Sciatic nerve (tissue), 2 donors: ENCODE data around the gene ADSL. TPM values are rescaled to one million over a fixed set of nuclear protein-coding genes. Genes with fewer than 3 reads are reported as not detected.
A peak's percentile ranks its signal among the peaks of the same experiment; 100 is the strongest.

Experiments
- ATAC-seq: fragments of 200-7000 bp; cut with Tn5 transposase; one replicate; pipeline ENCODE4 v1.9.1; 2020; ENCODE audit warnings: mild to moderate bottlenecking, moderate library complexity
- DNase-seq: peaks from one replicate; pipeline ENCODE4 v3.0.0-alpha.2; 2020; ENCODE audit warnings: low spot score
- intact Hi-C: fragments of 100-400 bp; cut with DNase I; formaldehyde crosslinking; loops from one replicate; pipeline ENCODE4 v1.14.2; 2022
- total RNA-seq: library from RNA; stranded (reverse); fragmentation: NEBNext Ultra II Directional; extraction: Animal tissue kit (Norgen Biotek cat#: 25700); gene quantifications from one replicate; pipeline ENCODE4 v1.2.1, GENCODE V29; 2021
- donor health status: DM: no; HTN: no; CAD: no.
- donor health status: DM: no; HTN: no; CAD: no.

Gene ADSL
- total RNA-seq, 1 donor from 2014 or later: 32.8 TPM

DNA sequence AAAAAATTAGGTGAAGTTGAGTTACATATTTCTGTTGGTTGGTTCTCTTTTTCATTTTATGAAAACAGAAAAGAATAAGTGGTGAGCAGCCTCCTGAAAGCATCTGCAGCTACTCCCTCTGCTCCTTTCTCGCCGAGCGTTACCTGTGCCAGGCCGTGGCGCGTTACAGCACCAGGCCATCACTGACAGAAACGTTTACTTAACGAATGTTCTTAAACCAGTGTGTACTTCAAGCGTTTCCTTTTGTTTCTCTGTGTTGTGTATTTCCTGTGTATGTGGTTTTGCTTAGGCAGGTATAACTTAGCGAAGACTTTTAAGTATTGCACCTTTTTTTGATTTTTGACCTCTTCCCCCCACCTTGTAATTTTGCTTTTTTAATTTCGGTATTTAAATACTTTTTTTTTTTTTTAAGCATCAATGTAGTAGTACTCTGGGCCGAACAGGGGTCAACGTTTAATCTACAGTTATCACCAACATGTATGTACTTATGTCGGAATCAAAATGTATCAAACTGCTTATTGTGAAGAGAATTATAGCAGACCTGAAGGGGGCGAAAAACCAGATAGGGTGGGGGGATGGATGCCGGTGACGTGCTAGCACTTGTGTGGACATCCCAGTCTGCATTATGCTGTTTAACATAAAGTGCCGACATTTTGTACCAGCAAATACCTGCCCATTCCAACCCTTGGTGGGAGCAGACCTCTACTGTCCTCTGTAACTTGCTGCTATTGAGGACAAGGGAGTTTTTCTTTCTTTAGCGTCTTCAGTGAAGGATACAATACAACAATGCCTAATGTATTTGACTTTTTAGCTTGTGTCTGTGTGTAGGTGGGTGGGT is 21.6 kb upstream of the ADSL start:
- intact Hi-C loops: no loop called here
- no peak for DNase-seq

GRCh38 chr22:40325315-40325714 is 21.0 kb upstream of the ADSL start:
- no peak for DNase-seq
- intact Hi-C loops: no loop called here
- ATAC-seq: no peak

More for the DNA sequence above, 21.6 kb upstream of the ADSL start:
- no peak for ATAC-seq

DNA sequence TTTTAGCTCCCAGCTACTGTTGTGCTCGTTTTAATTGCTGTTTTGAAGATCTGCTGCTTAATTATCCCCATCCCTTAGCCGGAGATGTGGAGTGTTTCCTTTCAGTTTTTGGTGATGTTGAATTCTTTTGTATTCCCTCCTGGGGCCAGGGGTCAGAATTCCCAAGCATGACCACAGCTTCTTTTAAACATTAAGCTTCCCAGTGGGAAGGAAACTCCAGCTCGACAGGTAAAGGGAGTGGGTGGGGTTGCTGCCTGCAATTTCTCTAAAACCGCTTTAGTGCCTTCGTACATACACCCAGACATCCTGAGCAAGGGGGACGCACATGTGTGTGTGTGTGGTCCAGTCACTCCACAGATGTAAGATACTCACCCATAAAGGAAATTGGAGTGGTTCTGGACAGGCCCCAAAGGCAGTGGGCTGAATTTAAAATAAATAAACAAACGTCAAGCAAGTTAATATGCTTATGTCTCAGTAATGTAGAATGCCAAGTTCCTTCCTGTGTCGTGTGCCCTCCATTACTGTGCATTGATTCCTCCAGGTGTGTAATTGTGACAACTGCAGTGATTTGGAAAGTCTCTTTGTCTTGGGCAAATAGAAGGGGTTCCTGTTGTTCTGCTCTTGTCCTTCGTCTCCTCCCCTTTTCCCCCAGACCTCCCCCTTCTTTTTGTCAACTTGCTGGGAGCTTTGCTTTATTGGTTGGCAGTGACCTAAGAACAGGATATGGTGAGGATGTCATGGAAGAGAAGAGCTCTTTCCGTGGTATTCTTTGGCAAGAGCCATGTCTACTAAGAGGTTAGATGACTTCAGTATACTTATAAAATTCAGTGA is 19.2 kb upstream of the ADSL start:
- no peak for DNase-seq
- intact Hi-C loops: no loop called here
- no peak for ATAC-seq

GRCh38 chr22:40328546-40329456 is 17.5 kb upstream of the ADSL start:
- ATAC-seq (no peak), DNase-seq (no peak)
- intact Hi-C loops: no loop called here

DNA sequence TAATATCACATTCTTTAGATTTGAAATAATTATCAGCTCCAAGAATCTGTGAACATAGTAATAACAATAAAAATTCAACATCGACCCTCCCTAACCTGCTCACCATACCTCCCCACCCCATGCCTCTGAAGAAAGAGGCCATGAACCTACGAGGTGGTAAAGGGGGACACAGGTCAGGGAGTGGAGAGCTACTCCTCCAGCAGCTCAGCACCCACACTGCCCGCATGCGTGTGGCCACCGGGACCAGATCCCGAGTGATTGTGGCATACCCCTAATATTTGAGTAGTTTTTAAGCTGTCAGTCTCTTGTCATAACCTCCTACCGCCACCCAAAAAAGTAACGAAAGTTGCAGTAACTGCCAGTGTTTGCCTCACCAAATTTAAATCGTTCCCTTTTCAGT is 16.8 kb upstream of the ADSL start:
- ATAC-seq (no peak), DNase-seq (no peak)
- intact Hi-C loops: no loop called here

- ATAC-seq (peak; percentile 25), DNase-seq (no peak)
- intact Hi-C loops: no loop called here
Observed at GRCh38 chr22:40330086-40330485, 16.2 kb upstream of the ADSL start.

DNA sequence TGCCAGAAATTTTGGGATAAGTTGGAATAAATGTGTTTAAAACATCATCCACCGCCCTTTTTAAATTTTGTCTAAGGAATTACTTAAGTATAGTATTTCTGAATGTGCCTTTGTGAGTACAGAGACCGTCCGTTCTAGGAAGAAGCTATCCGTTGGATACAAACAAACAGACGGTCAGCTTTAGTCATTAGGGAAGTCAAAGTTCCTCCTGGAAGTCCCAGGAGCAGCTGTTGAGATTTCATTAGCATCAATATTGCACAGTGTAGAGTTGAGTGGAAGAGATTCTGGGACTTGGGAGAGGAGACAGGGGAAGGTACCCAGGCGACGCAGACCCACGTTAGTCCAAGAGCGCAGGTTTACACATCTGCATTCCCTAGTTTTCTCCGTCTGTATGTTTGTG is 15.7 kb upstream of the ADSL start:
- ATAC-seq (peak; percentile 89), DNase-seq (no peak)
- intact Hi-C loops: no loop called here

DNA sequence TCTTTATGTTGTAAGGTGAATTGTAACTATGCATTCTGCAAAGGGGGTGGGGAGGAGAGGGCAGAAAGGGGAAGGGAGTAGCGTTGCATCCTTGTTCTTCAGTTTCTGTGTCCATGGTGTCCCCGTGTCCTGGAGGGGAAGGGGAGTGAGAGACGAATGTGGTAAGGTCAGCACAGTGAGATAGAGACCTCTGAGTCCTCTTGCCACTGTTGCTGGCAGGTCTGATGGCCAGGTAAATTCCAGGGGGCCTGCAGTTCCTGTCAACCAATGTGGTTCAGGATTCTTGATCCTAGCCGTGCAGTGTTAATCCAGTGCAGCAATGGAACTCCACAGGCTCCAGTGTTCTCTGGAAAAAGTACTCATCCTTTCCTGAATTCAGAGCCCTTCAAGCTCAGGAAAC is 14.6 kb upstream of the ADSL start:
- DNase-seq (no peak), ATAC-seq (no peak)
- intact Hi-C loops: no loop called here

GRCh38 chr22:40332319-40332781 is 13.9 kb upstream of the ADSL start:
- intact Hi-C loops: no loop called here
- ATAC-seq (no peak), DNase-seq (peak; percentile 14)

- intact Hi-C loops: no loop called here
- no peak for ATAC-seq
- DNase-seq: no peak
Observed at GRCh38 chr22:40334060-40334459, 12.2 kb upstream of the ADSL start.

- DNase-seq (no peak), ATAC-seq (no peak)
- intact Hi-C loops: no loop called here
Observed at GRCh38 chr22:40334899-40335298, 11.4 kb upstream of the ADSL start.

DNA sequence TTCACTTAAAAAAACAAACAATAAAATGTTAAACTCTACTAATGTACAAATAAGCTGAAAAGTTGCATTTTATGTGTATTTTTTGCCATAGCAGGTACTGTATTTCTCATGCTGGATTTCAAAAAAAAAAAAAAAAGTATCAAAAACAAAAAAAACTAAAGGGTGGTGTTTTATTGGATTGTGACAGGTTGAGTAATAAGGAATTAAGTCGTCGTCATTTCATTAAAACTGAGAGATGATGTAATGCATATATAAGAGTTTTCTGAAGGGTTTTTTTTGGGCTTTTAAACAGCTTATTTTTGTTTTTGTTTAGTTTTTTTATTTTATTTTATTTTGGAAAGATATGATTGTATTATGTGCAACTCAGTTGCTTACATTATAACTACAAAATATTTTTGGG is 10.9 kb upstream of the ADSL start:
- intact Hi-C loops: no loop called here
- ATAC-seq: no peak

GRCh38 chr22:40340044-40340443 is 6.3 kb upstream of the ADSL start:
- intact Hi-C loops: loop anchor here (10.0 kb wide), 1 partner anchor 795 kb away; no protein-coding TSS in a partner anchor
- no peak for ATAC-seq
- DNase-seq: no peak

More for the DNA sequence above, 10.9 kb upstream of the ADSL start:
- no peak for DNase-seq

DNA sequence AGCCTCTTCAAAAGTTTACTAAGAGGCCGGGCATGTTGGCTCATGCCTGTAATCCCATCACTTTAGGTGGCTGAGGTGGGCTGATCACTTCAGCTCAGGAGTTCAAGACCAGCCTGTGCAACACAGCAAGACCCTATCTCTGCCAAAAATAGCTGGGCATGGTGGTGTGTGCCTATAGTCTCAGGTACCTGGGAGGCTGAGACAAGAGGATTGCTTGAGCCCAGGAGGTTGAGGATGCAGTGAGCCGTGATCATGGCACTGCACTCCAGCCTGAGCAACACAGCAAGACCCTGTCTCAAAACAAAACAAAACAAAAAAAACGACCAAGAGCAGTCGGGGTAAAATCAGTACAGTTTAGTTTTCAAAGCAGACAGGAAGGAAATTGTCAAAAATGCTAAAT is 4.7 kb upstream of the ADSL start:
- intact Hi-C loops: loop anchor here (10.0 kb wide), 1 partner anchor 797 kb away; no protein-coding TSS in a partner anchor
- peak; percentile 21 for DNase-seq

GRCh38 chr22:40342521-40342920 is 3.8 kb upstream of the ADSL start:
- DNase-seq: no peak
- ATAC-seq: no peak
- intact Hi-C loops: loop anchor here (10.0 kb wide), 1 partner anchor 798 kb away; no protein-coding TSS in a partner anchor

More for the DNA sequence above, 4.7 kb upstream of the ADSL start:
- ATAC-seq: no peak

DNA sequence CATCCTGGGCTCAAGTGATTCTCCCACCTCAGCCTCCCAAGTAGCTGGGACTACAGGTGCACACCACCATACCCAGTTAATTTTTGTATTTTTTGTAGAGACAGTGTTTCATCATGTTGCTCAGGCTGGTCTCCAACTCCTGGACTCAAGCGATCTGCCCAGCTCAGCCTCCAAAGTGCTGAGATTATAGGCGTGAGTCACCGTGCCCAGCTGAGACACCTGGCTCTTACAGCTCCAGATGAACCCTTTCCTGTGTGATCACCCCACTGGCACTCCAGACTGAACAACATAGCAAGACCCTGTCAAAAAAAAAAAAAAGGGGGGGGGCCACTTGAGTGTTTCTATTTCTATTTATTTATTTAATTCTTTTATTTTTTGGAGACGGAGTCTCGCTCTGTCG is 1.0 kb upstream of the ADSL start:
- intact Hi-C loops: loop anchor here (10.0 kb wide), 1 partner anchor 800 kb away; no protein-coding TSS in a partner anchor
- ATAC-seq: no peak

DNA sequence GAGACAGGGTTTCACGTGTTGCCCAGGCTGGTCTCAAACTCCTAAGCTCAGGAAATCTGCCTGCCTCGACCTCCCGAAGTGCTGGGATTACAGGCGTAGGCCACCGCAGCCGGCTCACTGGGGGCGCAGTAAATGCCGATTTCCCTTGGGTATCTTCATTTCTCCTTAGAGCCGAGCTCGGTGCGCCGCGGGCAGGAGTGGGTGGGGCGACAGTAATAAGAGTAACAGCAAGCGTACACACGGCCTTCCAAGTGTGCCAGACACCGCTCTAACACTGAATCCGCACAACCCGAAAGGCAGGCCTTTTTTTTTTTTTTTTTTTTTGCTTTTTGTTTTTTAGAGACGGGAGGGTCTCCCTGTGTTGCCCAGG is 500 bp upstream of the ADSL start:
- ATAC-seq (peak; percentile 36), DNase-seq (peak; percentile 62)
- intact Hi-C loops: loop anchor here (10.0 kb wide), 1 partner anchor 801 kb away; no protein-coding TSS in a partner anchor

More for the DNA sequence above, 1.0 kb upstream of the ADSL start:
- peak; percentile 39 for DNase-seq

DNA sequence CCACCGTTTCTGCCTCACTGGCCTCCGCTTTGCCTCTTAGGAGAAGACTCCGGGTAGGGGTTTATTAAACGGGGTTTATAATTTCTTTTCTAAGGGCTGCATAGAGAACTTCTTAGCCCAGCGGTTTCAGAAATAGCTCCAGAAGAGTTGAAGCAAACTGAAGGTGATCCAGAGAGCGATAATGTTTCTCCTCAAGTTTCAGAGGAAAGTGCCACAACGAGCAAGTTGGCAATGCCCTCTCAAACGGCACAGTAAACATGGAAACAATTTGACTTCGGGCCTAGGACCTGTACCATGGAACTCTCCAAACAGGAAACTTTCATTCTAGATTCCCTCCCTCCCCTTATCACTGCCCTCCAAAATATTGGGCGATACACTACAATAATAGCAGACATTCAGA is 1.0 kb downstream of the ADSL start:
- intact Hi-C loops: loop anchor here (10.0 kb wide), 1 partner anchor 802 kb away; no protein-coding TSS in a partner anchor
- DNase-seq (peak; percentile 18), ATAC-seq (no peak)
